Measurements from ENCODE around the gene PTPN21. TPM values are rescaled to one million over a fixed set of nuclear protein-coding genes. Genes with fewer than 3 reads are reported as not detected.
A peak's percentile ranks its signal among the peaks of the same experiment; 100 is the strongest.

PTPN21 gene
- total RNA-seq, 4 donors from 2014 or later = 15.7 to 20.8 (median 17.6) TPM

GRCh38 chr14:88496414-88496813, 58.4 kb downstream of the PTPN21 start:
- Histone ChIP-seq H3K27ac (no peak overlapping the region), H3K4me3 (no peak overlapping the region), H3K4me1 (no peaks in the 10 kb centered on the region), H3K36me3 (peaks cover 0 to 53% (median 0%) of the 10 kb centered on the region in 3 donors), H3K27me3 (no peaks in the 10 kb centered on the region), H3K9me3 (no peaks in the 10 kb centered on the region)
- no peak for TF ChIP-seq CTCF (IDR thresholded peaks at IDR 0.05)
- TF ChIP-seq POLR2A (IDR thresholded peaks at IDR 0.05) = no peak
- DNase-seq = no peak

- no peaks in the 10 kb centered on the region for H3K9me3 ChIP-seq
- no peaks in the 10 kb centered on the region for H3K27me3 ChIP-seq
- H3K36me3 ChIP-seq = peaks cover 0 to 36% (median 0%) of the 10 kb centered on the region in 3 donors
- no peaks in the 10 kb centered on the region for H3K4me1 ChIP-seq
- TF ChIP-seq POLR2A (IDR thresholded peaks at IDR 0.05) = no peak
- TF ChIP-seq CTCF (IDR thresholded peaks at IDR 0.05) = no peak
- no peak overlapping the region for H3K4me3 ChIP-seq
- no peak overlapping the region for H3K27ac ChIP-seq
- DNase-seq = no peak
These were observed 61.2 kb downstream of the PTPN21 start for GRCh38 chr14:88493392-88494185.

GRCh38 chr14:88492272-88493089, 62.3 kb downstream of the PTPN21 start:
- Histone ChIP-seq H3K9me3 (no peaks in the 10 kb centered on the region), H3K27ac (peak overlapping the region in 2 of 4 donors; percentile 48 to 60), H3K27me3 (no peaks in the 10 kb centered on the region), H3K4me1 (no peaks in the 10 kb centered on the region), H3K4me3 (no peak overlapping the region), H3K36me3 (peaks cover 0 to 40% (median 0%) of the 10 kb centered on the region in 3 donors)
- no peak for TF ChIP-seq POLR2A (IDR thresholded peaks at IDR 0.05)
- peak; percentile 52 to 90 (median 85) for TF ChIP-seq CTCF (IDR thresholded peaks at IDR 0.05)
- peak; percentile 61 to 78 (median 62) for DNase-seq

GRCh38 chr14:88490168-88490567, 64.6 kb downstream of the PTPN21 start:
- DNase-seq = no peak
- Histone ChIP-seq H3K4me3 (no peak overlapping the region), H3K27me3 (no peaks in the 10 kb centered on the region), H3K36me3 (peaks cover 0 to 22% (median 0%) of the 10 kb centered on the region in 3 donors), H3K4me1 (no peaks in the 10 kb centered on the region), H3K9me3 (no peaks in the 10 kb centered on the region), H3K27ac (no peak overlapping the region)
- no peak for TF ChIP-seq CTCF (IDR thresholded peaks at IDR 0.05)
- no peak for TF ChIP-seq POLR2A (IDR thresholded peaks at IDR 0.05)

- no peak overlapping the region for H3K4me3 ChIP-seq
- no peak overlapping the region for H3K27ac ChIP-seq
- H3K4me1 ChIP-seq = no peaks in the 10 kb centered on the region
- H3K36me3 ChIP-seq = peaks cover 0 to 26% (median 0%) of the 10 kb centered on the region in 3 donors
- TF ChIP-seq POLR2A (IDR thresholded peaks at IDR 0.05) (no peak), CTCF (IDR thresholded peaks at IDR 0.05) (no peak)
- no peak for DNase-seq
- H3K9me3 ChIP-seq = no peaks in the 10 kb centered on the region
- no peaks in the 10 kb centered on the region for H3K27me3 ChIP-seq
These were observed 65.9 kb downstream of the PTPN21 start for GRCh38 chr14:88488897-88489296.

Measured in Peyer's patch (tissue), 4 donors.